Fibroblast of villous mesenchyme (primary cell): ENCODE results near the gene TTLL5. TPM values are rescaled to one million over a fixed set of nuclear protein-coding genes. Genes with fewer than 3 reads are reported as not detected.

Experiments used
- DNase-seq: peaks from one replicate; pipeline ENCODE4 v3.0.0-alpha.2; 2010; ENCODE audit warnings: low read depth
- H3K4me3 ChIP-seq: 2 replicates; pipeline ENCODE4 v1.5.1; 2011; ENCODE audit warnings: low read depth, mild to moderate bottlenecking, low read length
- CTCF ChIP-seq: IDR thresholded peaks from 2 replicates; pipeline ENCODE4 v1.5.1; 2012; ENCODE audit warnings: low read depth, mild to moderate bottlenecking, low read length; ENCODE audit not compliant: insufficient read depth
- total RNA-seq: library from RNA; depleted of rRNA; stranded (reverse); fragments of >200 nt; gene quantifications from 2 replicates; pipeline ENCODE4 v1.2.3, GENCODE V29; 2012

The TTLL5 gene
- total RNA-seq, 1 donor: 33.7 TPM

GRCh38 chr14:75626863-75627262, 34.2 kb upstream of the TTLL5 start:
- DNase-seq: no peak
- H3K4me3 ChIP-seq: no peak overlapping the region
- TF ChIP-seq CTCF: no peak

GRCh38 chr14:75627406-75627805, 33.6 kb upstream of the TTLL5 start:
- no peak overlapping the region for H3K4me3 ChIP-seq
- no peak for DNase-seq
- TF ChIP-seq CTCF: no peak

- no peak for TF ChIP-seq CTCF
These were observed 32.2 kb upstream of the TTLL5 start for GRCh38 chr14:75628816-75629215.

GRCh38 chr14:75630695-75631452, 30.2 kb upstream of the TTLL5 start:
- TF ChIP-seq CTCF: no peak
- no peak for DNase-seq

More at GRCh38 chr14:75628816-75629215, 32.2 kb upstream of the TTLL5 start:
- no peak overlapping the region for H3K4me3 ChIP-seq
- DNase-seq: no peak

GRCh38 chr14:75631453-75631831, 29.6 kb upstream of the TTLL5 start:
- H3K4me3 ChIP-seq: no peak overlapping the region
- peak; percentile 40 for DNase-seq

More at GRCh38 chr14:75630695-75631452, 30.2 kb upstream of the TTLL5 start:
- no peak overlapping the region for H3K4me3 ChIP-seq

GRCh38 chr14:75634848-75635247, 26.2 kb upstream of the TTLL5 start:
- no peak for TF ChIP-seq CTCF
- DNase-seq: no peak
- H3K4me3 ChIP-seq: no peak overlapping the region

More at GRCh38 chr14:75631453-75631831, 29.6 kb upstream of the TTLL5 start:
- no peak for TF ChIP-seq CTCF
